ENCODE data around the gene USP11.

DNA sequence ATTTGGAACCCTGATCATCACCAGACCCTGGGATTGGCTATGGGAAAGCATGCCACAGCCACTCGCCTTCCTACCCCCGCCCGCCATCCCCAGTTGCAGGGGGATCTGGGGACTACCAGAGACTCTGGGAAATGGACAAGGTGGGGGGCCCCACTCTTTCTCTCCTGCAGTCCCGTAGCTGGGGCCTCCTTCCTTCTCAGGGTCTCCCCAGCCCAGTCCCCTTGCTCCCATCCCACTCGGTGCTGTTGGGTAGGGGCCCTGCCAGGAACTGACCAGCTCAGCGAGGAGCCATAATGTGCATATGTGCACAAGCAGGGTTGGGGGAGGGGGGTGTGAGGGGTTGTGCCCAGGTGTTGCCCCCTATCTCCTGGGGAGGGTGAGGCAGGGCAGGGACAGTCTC is 3.4 kb upstream of the USP11 start:
- TF ChIP-seq, protein P1, sequence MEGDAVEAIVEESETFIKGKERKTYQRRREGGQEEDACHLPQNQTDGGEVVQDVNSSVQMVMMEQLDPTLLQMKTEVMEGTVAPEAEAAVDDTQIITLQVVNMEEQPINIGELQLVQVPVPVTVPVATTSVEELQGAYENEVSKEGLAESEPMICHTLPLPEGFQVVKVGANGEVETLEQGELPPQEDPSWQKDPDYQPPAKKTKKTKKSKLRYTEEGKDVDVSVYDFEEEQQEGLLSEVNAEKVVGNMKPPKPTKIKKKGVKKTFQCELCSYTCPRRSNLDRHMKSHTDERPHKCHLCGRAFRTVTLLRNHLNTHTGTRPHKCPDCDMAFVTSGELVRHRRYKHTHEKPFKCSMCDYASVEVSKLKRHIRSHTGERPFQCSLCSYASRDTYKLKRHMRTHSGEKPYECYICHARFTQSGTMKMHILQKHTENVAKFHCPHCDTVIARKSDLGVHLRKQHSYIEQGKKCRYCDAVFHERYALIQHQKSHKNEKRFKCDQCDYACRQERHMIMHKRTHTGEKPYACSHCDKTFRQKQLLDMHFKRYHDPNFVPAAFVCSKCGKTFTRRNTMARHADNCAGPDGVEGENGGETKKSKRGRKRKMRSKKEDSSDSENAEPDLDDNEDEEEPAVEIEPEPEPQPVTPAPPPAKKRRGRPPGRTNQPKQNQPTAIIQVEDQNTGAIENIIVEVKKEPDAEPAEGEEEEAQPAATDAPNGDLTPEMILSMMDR (optimal IDR thresholded peaks at IDR 0.05 in 1 of 3, IDR thresholded peaks at IDR 0.05 in 1 of 3, conservative IDR thresholded peaks at IDR 0.05 in 1 of 3; ENCODE audit: extremely low read depth in 1 of 3, insufficient read depth in 2 of 3, low read length in 3 of 3): no peak
- no peak for TF ChIP-seq EZH2 (IDR thresholded peaks at IDR 0.05; ENCODE audit: low read length)
